Myocyte (in vitro differentiated cells): ENCODE data around the gene OR2B2. TPM values are rescaled to one million over a fixed set of nuclear protein-coding genes. Genes with fewer than 3 reads are reported as not detected.
A peak's percentile ranks its signal among the peaks of the same experiment; 100 is the strongest.

Source experiments
- DNase-seq: peaks from one replicate; pipeline ENCODE4 v3.0.0-alpha.2; 2012; ENCODE audit warnings: low read depth
- total RNA-seq: library from RNA; depleted of rRNA; stranded (reverse); fragments of >200 nt; gene quantifications from 2 replicates; pipeline ENCODE4 v1.2.3, GENCODE V29; 2014

Gene OR2B2
- total RNA-seq, 1 donor from 2014 or later = not detected

DNA sequence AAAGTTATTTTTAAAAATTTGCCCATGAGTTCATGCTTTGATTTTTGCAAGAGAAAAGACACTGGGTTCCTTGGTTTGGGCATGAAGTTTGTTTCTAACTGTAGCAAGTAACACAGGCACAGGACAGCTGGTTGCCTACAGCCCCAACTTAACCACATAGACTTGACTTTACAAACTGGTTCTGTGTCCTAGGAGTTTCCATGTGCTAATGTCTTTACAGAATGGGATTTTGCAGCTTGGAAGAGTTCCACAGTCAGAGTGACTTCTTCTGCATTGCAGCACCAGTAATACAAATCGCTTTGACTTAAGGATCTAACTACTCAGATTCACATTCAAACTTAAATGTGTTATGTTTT is 44.3 kb downstream of the OR2B2 start:
- peak; percentile 42 for DNase-seq

DNA sequence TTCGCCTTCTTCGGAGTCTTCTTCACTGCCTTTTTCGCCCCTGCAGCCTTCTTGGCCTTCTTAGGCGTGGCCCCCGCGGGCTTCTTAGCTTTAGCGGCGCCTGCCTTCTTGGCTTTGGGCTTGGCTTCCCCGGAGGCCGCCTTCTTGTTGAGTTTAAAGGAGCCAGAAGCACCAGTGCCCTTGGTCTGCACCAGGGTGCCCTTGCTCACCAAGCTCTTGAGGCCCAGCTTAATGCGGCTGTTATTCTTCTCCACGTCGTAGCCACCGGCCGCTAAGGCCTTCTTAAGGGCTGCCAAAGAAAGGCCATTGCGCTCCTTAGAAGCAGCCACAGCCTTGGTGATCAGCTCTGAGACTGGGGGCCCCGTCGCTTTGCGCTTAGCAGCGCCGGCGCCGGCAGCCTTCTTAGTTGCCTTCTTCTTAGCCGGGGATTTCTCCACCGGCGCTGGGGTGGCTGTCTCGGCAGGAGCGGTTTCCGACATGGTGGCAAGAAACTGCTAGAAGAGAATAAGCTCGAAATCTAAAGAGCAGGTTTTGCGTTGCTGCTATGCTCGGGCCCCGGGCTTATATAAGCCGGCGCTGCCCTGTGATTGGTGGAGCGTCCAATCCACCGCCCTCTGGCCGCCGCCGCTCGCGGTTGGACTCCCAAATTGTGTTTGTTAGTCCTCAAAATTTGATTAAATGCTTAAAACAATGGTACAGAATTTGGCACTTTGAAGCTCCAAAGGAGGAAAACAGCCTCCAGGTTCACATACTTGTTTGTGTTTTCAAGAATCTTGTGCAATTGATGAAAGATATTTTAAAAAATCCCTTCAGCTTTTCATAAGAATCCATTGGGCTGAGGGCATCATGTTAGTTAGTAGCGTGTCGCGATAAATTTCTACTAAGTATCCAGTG is 44.9 kb downstream of the OR2B2 start:
- DNase-seq = peak; percentile 79

DNA sequence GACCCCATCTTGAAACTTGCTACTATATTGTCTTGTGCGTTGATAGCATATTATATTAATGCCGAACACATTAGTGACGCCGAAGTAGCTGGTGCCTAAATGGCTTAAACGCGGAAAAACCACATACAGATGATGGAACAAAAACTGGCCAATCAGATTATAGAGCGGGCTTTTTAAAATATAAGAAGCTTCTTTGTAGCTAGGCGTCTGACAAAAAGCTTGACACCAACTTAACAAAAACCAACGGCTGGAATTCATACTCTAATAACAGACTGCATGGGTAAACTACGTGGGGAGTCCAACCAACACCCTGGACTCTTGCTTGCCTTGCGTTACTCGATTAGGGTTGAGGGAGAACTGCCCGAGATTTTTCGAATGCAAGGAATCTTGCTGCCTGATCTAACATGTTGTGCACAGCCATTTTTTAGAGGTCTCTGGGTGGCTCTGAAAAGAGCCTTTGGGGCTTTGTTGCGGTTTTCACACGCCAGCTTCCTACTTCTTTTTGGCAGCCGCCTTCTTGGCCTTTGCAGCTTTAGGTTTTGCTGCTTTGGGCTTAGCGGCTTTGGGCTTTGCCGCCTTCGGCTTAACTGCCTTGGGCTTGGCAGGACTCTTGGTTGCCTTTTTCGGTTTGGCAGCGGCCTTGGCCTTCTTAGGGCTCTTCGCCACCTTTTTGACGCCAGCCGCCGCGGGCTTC is 45.7 kb downstream of the OR2B2 start:
- DNase-seq = peak; percentile 71

DNA sequence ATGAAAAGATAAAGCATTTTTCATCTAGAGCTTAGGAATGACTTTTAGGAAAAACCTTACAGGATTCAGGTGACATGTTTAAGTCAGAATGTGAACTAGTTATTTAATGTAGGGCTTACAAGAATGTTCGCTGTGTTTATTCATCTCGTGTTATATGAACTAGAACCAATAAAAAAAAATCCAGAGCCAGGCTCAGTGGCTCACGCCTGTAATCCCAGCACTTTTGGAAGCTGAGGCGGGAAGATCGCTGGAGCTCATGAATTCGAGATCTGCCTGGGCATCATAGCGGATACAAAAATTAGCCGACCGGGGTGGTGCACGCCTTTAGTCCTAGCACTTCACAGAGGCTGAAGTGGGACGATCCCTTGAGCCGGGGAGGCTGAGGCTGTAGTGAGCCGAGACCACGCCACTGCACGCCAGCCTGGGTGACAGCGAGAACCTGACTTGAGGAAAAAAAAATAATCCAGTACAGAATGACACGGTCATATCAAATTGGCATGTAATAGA is 46.3 kb downstream of the OR2B2 start:
- no peak for DNase-seq

DNA sequence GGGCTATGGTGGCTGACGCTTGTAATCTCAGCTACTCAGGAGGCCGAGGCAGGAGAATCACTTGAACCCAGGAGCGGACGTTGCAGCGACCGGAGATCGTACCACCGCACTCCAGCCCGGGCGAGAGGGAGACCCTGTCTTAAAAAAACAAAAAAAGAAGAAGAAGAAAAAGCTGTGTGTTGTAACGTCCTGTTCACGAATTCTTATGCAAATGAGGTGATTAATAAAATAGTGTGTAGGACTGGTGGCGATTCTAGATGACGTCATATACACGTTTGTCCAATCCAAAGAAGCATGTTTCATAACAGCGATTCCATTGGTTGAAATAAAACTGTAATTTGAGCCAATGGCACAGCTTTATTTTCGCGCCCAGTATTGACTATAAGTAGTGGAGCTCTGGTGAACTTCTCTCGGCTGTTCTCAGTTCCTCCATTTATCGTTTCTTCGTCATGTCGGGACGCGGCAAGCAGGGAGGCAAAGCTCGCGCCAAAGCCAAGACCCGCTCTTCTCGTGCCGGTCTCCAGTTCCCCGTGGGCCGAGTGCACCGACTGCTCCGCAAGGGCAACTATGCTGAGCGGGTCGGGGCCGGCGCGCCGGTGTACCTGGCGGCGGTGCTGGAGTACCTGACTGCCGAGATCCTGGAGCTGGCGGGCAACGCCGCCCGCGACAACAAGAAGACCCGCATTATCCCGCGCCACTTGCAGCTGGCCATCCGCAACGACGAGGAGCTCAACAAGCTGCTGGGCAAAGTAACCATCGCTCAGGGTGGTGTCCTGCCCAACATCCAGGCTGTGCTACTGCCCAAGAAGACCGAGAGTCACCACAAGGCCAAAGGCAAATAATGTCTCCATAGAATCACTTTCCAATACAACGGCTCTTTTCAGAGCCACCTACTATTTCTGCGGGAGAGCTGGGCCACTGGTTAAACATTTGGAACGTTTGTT is 47.0 kb downstream of the OR2B2 start:
- peak; percentile 96 for DNase-seq

DNA sequence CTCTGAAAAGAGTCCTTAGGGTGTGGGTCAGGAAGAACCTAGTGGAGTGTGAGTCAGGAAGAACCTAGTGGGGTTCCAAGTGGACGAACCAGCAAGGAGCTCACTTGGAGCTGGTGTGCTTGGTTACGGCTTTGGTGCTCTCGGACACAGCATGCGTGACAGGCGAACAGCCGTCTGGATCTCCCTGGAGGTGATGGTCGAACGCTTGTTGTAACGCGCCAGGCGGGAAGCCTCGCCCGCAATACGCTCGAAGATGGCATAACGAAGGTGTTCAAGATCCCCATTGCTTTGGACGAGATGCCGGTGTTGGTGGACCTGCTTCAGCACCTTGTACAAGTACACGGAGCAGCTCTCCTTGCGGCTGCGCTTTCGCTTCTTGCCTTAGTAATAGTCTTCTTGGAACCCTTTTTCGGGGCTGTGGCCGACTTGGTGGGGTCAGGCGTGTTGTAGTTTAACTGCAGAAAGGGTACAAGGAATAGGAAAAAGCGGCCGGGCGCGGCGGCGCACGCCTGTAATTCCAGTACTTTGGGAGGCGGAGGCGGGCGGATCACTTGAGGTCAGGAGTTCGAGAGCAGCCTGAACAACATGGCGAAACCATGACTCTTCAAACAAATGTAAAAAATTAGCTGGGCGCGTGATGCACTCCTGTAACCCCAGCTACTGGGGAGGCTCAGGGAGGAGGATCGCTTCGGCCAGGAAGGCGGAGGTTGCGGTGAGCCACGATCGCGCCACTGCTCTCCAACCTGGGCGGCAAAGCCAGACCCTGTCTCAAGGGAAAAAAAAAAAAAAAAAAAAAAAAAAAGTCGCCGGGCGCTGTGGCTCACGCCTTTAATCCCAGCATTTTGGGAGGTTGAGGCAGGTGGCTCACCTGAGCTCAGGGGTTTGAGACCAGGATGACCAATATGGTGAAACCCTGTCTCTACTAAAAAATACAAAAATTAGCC is 48.0 kb downstream of the OR2B2 start:
- no peak for DNase-seq

DNA sequence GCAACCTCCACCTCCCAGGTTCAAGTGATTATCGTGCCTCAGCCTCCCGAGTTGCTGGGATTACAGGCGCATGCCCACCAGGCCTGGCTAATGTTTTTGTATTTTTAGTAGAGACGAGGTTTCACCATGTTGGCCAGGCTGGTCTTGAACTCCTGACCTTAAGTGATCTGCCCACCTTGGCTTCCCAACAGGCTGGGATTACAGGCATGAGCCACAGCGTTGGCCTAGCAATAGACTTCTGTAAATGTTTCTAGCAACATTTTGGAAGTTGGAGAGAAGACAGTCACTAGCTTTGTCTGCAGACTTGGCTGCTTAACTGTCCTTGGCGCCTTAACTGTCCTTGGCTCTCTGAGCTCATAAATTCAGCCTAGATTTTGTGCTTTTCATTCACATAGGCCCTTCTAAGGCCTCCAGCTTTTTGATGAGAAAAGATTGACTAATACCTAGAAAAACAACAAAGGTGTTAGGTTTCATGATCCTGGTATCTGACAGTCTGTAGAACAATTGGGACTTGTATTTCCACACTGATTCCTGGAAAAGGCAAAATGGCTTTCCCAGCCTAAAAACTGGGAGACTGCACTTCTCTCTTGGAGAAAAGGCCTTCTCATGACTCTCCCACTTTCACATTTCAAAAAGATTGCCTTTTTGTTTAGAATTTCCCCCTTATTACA is 49.7 kb downstream of the OR2B2 start:
- DNase-seq = no peak

DNA sequence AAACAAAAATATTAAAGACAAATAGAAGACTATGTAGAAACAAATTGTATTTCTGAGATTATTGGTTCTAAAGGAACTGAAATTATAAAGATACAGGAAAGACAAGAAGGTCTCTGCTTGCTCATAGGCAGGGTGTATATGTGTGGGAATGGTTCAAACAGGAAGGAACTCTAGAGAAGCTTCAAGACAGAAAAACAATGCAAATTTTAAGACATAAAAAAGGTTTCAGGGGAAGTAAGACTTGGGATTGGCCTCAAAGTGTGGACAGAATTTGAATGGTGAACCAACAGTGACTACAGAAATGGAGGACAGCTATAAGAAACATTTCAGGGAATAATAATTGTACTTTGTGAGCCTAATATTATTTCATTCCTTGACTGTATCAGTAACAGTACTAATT is 50.3 kb downstream of the OR2B2 start:
- no peak for DNase-seq

DNA sequence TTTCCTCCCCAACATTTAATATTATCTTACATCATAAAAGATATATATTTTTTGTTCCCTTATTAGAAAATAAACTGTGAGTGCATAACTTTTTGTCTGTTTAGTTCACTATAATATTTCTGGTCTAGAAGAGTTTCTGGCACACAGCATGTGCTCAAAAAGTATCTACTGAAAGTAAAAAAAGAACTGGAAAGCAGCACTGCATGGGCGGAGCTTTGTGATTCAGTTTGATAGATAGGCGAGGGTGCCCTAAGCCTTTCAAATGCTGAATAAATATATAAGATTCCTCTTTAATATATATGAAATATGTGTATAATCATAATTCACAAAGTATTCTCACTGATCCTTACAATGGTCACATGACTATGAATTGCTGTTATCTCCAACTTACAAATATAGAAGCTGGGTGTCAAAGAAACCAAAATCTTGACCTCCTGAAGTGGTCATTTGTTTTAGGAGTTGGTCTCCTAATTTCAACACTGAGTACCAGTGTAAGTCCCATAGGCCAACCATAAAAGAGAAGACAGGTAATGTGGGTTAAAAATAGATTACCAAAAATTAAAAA is 50.8 kb downstream of the OR2B2 start:
- no peak for DNase-seq

Other genes with a start within 250 kb of the OR2B2 start
- gene OR2B6, start 44.8 kb upstream of the OR2B2 start, total RNA-seq = not detected in 2 replicates
- gene ZNF165, start 168.2 kb upstream of the OR2B2 start, total RNA-seq = 0.78 TPM in 1 of 2 replicates, not detected in the other
- gene ZSCAN16, start 212.2 kb upstream of the OR2B2 start, total RNA-seq = 1.2 and 3.2 TPM in 2 replicates
- 23.8 and 26.4 TPM in 2 replicates for gene ZKSCAN8, start 229.5 kb upstream of the OR2B2 start, total RNA-seq